Stimulated activated CD8-positive, alpha-beta memory T cell treated with anti-CD3 and anti-CD28 coated beads, Interleukin-4, amount 100 ng/mL, for 48 hours (primary cell): ENCODE measurements around the gene SLC4A3.

Source experiments
- DNase-seq: peaks from one replicate; pipeline ENCODE4 v3.0.0-alpha.2; 2020

Gene SLC4A3

DNA sequence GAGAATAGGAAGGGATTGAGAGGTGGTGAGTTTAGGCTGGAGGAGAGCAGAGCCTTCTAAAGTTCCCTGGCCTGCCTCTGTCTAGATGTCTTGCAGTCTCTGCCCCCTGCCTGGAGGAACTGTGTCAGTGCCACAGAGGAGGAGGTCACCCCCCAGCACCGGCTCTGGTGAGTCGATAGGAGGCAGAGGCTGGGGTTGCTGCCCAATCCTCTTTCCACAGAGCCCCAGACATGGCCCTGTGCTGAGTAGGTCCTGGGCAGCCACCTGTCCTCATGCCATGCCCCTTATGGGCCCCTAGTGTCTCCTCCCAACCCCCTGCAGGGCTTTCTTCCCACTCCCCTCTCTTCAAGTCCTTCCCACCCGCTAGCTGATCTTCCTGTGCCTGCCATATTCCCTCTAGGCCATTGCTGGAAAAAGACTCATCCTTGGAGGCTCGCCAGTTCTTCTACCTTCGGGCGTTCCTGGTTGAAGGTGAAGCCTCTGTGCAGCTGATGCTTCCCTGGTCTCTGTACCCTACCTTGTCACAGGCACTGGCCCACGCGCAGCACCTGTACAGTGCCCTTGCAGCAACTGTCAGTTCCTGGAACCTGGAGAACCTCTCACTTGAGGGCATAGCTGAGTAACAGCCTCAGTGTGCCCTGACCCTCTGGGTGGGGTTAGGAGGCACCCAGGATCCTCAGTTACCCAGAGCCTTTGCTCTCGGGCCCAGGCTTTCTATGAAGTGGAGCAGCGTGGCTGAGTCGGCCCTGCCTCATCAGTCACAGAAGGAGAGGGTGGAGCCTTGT, 13.2 kb upstream of the SLC4A3 start:
- DNase-seq, result no peak

- no peak for DNase-seq
Observed at GRCh38 chr2:219615036-219615435, 12.4 kb upstream of the SLC4A3 start.

GRCh38 chr2:219615894-219616293, 11.5 kb upstream of the SLC4A3 start:
- DNase-seq, result no peak

GRCh38 chr2:219616550-219616949, 10.9 kb upstream of the SLC4A3 start:
- DNase-seq, result no peak

DNA sequence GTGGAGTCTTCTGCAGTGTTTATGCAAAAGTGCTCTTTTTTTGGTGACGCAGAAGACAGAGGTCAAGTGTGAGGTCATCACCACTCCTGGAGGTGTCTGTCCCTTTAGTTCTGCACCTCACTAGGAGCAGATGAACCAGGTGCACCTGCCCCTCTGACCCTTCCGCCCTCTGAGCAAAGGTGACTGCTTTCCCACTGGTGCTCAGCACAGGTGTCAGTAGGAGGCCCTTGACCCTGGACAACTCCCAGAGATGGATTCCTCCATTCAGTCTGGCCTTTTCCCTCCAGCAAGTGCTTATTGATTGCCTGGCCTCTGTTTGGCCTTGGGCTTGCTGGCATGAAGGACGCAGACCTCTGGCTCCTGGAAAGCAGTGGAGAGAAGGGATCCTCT, 8.7 kb upstream of the SLC4A3 start:
- DNase-seq, result no peak

DNA sequence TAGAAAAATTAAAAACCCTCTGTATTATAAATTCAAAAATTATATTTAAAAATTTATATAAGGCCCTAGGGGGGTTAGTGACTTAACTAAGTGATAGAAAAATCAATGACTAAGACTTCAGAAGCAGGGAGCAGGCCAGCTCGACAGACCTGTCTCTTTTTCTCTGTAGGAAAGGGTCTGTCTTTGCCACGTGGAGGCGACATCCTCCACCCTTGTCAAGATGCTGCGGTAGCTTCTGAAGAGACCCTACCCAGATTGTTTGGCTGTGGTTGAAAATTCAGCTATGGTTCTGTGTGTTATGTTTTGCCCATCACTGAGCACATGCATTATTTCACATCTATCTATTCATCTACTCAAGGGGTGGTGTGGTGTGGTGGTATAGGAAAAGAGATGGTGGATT, 8.2 kb upstream of the SLC4A3 start:
- DNase-seq, result no peak

DNA sequence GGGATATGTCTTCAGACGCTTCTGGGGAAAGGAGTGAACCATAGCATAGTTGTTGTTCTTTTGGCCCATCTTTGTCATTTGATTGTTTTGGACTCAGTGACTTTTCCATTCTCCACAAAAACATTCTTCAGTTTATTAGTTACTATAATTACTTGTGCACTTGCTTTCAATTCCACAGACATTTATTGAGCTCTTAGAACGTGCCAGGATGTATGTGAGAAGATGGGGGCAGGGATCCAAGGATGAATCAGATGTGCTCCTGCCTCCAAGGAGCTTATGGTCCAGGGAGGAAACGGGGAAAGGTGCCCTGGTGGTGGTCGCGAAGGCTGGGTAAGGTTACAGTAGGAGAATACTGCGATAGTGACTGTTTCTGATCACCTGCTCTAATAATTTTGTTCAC, 6.9 kb upstream of the SLC4A3 start:
- no peak for DNase-seq

DNA sequence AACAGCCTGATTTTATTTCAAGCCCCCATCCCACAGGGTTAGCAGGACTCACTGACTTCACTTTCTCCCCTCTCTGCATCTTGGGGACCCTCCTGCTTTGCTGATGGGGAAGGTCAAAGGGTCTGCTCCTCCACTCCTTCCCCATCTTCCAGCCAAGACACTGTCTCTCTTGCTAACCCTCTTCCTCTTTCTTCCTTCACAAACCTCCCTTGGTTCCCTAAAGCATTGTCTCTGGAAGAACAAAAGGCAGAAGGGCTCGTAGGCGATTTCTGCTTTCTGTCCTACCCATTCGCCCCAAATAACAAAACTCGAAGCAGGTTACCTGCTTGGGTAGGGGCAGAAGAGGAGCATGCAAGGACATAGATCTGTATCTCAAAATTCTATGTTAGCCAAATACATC, 5.5 kb upstream of the SLC4A3 start:
- no peak for DNase-seq

DNA sequence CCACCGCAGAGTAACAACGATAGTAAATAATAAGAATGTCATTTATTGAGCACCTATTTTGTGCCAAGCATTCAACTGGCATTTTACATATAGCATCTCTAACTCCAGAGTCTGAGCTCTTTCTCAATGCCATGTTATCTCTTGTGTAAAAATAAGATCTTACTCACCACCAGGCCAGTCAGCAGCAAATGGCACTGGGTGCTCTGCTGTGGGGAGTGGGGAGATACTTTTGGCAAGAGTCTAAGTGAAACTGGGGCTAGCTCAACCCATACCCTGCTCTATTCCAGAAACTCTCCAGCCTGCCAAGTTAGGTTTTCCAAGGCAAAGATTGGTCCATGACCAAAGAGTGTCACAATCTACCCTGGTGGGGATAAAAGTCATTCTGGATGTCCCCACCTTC, 5.0 kb upstream of the SLC4A3 start:
- no peak for DNase-seq

GRCh38 chr2:219624565-219624964, 2.9 kb upstream of the SLC4A3 start:
- DNase-seq, result no peak

DNA sequence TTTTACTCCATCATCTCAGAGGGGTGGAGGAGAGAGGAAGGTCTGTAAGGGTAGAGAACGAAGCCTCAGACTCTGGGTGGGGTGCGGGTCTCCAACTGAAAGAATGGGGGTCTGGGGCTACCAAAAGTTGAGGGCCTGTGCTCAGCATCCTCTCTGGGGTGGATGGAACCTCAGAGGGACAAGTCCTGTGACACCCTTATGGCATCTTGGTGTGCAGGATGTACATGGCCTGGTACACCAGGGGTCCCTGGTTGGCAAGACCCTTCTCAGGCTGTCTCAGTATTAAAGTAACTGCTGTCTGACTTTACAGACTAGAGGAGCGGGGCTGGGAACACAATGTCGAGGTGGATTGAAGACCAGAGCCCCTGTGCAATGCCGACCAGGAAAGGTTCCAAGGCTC, 2.3 kb upstream of the SLC4A3 start:
- no peak for DNase-seq

DNA sequence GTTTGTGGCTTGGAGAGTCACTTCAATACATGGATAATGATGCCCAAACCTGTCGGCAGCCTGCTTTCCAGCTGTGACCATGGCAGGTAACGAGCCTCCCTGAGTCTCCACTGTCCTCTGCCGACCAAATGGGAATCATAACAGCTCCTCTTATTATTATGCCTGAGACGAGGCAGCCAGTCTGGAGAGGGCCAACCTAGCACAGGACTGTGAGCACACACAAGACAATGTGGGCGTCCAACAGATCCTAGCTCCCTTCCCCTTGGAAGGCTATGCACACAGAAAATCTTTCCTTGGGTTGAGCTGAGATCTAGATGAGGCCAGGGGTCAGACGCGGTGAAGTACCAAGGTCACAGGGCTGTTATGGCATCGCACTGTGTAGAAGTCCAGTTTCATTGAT, 890 bp upstream of the SLC4A3 start:
- no peak for DNase-seq

DNA sequence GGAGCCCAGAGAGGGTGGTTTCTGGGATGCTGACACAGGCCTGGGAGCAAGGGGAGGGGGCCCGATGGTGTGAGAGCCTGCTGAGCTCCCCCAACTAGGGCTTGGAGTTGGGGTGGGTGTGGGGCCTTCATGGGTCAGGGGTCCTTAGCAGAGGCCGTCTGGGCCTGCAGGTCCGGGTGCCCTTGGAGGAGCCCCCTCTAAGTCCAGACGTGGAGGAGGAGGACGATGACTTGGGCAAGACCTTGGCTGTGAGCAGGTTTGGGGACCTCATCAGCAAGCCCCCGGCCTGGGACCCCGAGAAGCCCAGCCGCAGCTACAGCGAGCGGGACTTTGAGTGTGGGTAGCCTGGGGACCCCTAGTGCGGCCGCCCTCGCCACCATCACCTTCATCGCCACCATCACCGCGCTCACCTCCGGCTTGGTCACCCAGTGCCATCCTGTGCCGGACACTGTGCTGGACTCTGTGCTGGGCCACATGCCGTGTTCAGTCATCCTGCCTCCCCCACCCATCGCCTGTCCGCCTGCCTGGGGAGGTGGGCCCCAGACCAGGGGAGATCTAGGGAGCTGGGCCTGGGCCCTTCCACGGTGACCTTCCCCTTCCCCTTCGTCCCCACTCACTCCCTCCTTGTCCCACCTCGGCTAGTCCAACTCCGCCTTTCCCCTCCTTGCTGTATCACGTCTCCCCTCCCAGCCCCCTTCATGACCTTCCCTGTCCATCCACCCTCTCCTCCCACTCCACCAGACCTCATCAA, 980 bp downstream of the SLC4A3 start:
- DNase-seq, result no peak

- no peak for DNase-seq
Observed at GRCh38 chr2:219628986-219629901, 1.8 kb downstream of the SLC4A3 start.

DNA sequence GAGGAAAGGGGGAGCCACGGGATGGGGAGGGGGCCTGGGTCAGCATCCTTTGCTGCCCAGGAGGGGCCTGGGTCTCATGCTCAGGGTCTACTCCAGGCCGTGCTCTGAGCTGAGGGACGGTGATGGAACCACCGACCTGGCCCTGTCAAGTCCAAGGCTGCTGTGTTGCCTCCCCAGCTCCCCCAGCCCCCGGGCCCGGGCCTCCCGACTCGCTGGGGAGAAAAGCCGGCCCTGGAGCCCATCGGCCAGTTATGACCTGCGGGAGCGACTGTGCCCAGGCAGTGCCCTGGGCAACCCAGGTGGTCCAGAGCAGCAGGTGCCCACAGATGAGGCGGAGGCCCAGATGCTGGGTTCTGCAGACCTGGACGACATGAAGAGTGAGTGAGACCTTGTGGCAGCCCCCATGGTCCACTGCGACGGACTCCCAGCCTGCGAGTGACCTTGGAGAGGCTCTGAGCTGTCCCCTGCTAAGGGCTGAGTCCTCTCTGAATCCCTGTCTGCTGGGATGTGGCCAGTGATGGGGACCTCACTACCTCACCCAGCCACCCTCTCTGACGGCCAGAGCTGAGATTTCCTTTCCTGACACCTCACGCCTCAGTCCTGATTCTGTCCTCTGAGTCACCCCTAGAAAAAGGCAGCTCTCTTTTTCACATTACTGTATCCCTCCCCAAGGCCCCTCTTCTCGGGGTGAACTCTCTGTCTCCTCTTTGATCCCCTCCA, 2.7 kb downstream of the SLC4A3 start:
- DNase-seq, result no peak

DNA sequence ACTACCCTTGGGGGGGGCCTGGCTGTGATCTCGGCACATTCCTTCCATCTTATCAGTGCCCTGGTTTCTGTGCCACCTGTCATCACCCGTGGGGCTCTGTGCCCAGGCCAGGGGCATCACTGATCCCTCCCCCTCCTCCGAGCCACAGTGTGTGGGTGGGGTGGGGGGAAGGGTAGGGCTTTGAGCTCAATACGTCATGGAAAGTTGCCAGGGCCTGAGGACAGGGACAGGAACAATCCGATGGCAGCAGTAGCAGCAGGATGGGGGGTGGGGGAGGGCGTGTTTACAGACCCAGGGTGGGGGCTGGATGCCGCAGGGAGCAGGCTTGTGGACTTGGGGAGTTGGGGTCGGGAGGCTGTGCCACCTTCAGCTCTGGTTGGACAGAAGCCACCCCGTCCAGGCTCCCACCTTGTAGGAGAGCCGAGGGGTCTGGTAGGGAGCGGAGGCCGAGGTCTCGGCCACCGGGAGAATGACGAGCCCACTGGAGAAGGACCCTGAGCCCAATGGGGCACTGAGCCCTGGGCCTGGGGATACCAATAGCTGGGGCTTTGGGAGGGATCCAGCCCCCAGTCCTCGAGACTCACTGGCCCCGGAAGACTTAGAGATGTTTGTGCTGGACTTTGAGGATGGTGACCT, 3.5 kb downstream of the SLC4A3 start:
- DNase-seq, result peak; percentile 15

- peak; percentile 22 for DNase-seq
Observed at GRCh38 chr2:219631406-219631891, 4.0 kb downstream of the SLC4A3 start.

GRCh38 chr2:219631904-219632759, 4.7 kb downstream of the SLC4A3 start:
- peak; percentile 10 for DNase-seq

DNA sequence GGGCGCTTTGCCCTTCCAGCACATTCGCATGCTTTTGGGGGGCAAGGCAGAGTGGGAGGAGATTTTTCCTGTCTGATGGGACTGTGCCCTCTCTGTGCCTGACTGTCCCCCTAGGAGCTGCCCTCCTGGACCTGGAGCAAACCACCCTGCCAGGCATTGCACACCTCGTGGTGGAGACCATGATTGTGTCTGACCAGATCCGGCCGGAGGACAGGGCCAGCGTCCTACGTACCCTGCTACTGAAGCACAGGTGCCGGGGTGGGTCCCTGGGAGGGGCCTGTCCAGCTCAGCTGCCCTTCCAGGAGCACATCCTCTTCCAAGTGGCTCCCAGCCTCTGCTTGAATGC, 5.3 kb downstream of the SLC4A3 start:
- DNase-seq, result peak; percentile 18

- DNase-seq, result peak; percentile 18
Observed at GRCh38 chr2:219633276-219634065, 6.0 kb downstream of the SLC4A3 start.
